SH-SY5Y (cell line): ENCODE results near the gene HSD3B1.

Source experiments
- GATA2 ChIP-seq: IDR thresholded peaks from 2 replicates; pipeline ENCODE4 v1.6.1; 2011; ENCODE audit warnings: mild to moderate bottlenecking, low read depth, low read length
- GATA3 ChIP-seq: IDR thresholded peaks from 2 replicates; pipeline ENCODE4 v1.6.1; 2011; ENCODE audit warnings: low read depth, mild to moderate bottlenecking, low read length, moderate library complexity

DNA sequence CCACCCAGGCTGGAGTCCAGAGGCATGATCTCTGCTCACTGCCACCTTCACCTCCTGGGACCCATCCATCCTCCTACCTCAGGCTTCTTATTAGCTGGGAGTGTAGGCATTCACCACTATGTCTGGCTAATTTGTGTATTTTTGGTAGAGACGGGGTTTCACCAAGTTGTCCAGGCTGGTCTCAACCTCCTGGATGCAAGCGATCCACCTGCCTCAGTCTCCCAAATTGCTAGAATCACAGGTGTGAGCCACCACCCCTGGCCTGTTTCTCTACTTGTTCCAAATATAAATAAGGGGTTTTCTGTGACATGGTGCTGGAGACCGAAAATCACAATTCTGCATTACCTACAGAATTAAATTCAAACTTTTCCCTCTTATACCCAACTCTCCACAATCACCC lies 36.6 kb upstream of the HSD3B1 start:
- TF ChIP-seq GATA2 (no peak), GATA3 (no peak)
